Peyer's patch (tissue), 4 donors: Measurements from ENCODE around the gene HACD1. TPM values are rescaled to one million over a fixed set of nuclear protein-coding genes. Genes with fewer than 3 reads are reported as not detected.

Experiments
- DNase-seq, 3 donors: peaks; one replicate each; pipeline ENCODE4 v3.0.0-alpha.2; 2017 to 2019
- H3K27ac ChIP-seq, 4 donors: fragments of 200-600 bp; sonication (generic); one replicate each; pipeline ENCODE4 v1.5.1; 2016 to 2019
- H3K27me3 ChIP-seq, 2 donors: fragments of 200-600 bp; sonication (generic); one replicate each; pipeline ENCODE4 v1.5.1; 2019
- H3K36me3 ChIP-seq, 3 donors: fragments of 200-600 bp; sonication (generic); one replicate each; pipeline ENCODE4 v1.5.1; 2016 to 2019
- H3K4me1 ChIP-seq, 4 donors: fragments of 200-600 bp; sonication (generic); one replicate each; pipeline ENCODE4 v1.5.1; 2016 to 2019
- H3K4me3 ChIP-seq, 4 donors: fragments of 200-600 bp; sonication (generic); 1 replicate in 3 of 4; 2 replicates in 1 of 4; pipeline ENCODE4 v1.5.1; 2016 to 2019; ENCODE audit warnings: mild to moderate bottlenecking in 1 of 4
- H3K9me3 ChIP-seq, 4 donors: fragments of 200-600 bp; sonication (generic); one replicate each; pipeline ENCODE4 v1.5.1; 2016 to 2019; ENCODE audit warnings: mild to moderate bottlenecking in 1 of 4
- CTCF ChIP-seq, 6 experiments: fragments of 450-650 bp in 4 of 6; fragments of 200-600 bp in 2 of 6; sonication (generic) in 1 of 6; IDR thresholded peaks; one replicate each; pipeline ENCODE4 v1.5.1; 2017 to 2019; ENCODE audit warnings: antibody characterized with exemption in 6 of 6, mild to moderate bottlenecking in 3 of 6, moderate library complexity in 1 of 6
- POLR2A ChIP-seq, 2 donors: fragments of 450-650 bp; IDR thresholded peaks; one replicate each; pipeline ENCODE4 v1.5.1; 2017; ENCODE audit warnings: antibody characterized with exemption in 2 of 2, mild to moderate bottlenecking in 2 of 2, moderate library complexity in 2 of 2
- total RNA-seq, 4 donors: library from RNA; depleted of rRNA; stranded (reverse); fragments of >200 nt; gene quantifications; one replicate each; pipeline ENCODE4 v1.1.0, GENCODE V29; 2016

Gene HACD1
- total RNA-seq, 4 donors from 2014 or later = 1.2 to 5.8 (median 3.7) TPM

- DNase-seq = peak in 2 of 3 donors; percentile 20 to 75
- H3K27ac ChIP-seq = peak overlapping the region in 1 of 4 donors; percentile 12
These were observed 31.3 kb upstream of the HACD1 start for GRCh38 chr10:17648243-17649035.

DNA sequence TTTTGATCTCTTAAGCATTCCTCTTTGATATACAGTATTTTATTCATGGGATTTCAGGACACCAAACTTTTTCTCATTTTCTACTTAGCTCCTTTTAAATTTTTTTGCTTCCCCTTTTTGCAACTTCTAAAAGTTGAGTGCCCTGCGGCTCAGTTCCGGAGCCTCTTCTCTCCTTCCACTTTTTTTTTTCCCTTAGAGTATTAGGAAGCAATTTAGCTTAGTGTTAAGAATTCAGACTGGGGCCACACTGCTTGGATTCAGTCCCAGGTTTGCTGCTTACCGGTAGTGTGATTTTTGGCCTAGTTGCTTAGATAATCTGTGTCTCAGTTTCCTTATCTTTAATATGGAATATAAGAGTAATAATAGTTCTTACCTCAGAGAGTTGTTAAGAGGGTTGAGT, 30.2 kb upstream of the HACD1 start:
- H3K9me3 ChIP-seq = no peaks in the 10 kb centered on the region
- peaks cover 0 to 47% (median 5%) of the 10 kb centered on the region in 4 donors for H3K4me1 ChIP-seq
- H3K27ac ChIP-seq = no peak overlapping the region
- no peak for TF ChIP-seq POLR2A (IDR thresholded peaks at IDR 0.05)
- TF ChIP-seq CTCF (IDR thresholded peaks at IDR 0.05) = no peak
- no peaks in the 10 kb centered on the region for H3K27me3 ChIP-seq
- no peak for DNase-seq
- H3K36me3 ChIP-seq = no peaks in the 10 kb centered on the region
- H3K4me3 ChIP-seq = no peak overlapping the region

More at GRCh38 chr10:17648243-17649035, 31.3 kb upstream of the HACD1 start:
- no peaks in the 10 kb centered on the region for H3K9me3 ChIP-seq
- TF ChIP-seq CTCF (IDR thresholded peaks at IDR 0.05) (no peak), POLR2A (IDR thresholded peaks at IDR 0.05) (no peak)
- no peak overlapping the region for H3K4me3 ChIP-seq
- H3K4me1 ChIP-seq = peaks cover 0 to 39% (median 5%) of the 10 kb centered on the region in 4 donors
- H3K36me3 ChIP-seq = no peaks in the 10 kb centered on the region
- no peaks in the 10 kb centered on the region for H3K27me3 ChIP-seq

DNA sequence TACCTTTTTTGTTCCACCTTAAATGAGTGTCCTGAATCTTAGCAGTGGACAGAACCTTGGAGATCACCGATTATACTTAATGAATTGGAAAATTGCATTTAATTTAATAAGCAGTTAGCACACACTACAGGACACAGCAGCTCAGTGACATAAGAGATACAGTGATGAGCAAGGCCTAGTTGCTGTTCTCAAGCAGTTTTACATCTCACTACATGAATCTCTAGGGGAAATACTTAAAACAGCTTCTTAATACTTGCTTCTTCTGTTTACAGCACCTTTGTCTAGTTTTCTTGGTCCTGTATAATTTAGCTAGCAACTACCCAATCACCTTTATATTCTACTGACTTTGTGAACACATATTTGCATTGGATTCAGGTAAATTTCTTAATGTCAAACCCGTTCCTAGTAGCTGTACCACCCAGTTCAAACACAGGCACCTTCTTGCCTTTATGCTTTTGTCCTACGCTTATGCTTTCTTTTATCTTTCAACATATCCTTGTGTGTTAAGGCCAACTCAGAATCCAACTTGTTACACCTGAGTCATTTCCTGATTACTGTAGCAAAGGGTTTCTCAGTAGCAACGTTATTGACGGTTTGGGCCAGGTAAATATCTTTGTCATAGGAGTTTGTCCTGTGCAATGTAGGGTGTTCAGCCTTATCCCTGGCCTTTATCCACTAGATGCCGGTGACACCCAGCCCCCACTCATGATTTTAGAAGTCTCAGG, 28.6 kb upstream of the HACD1 start:
- no peak overlapping the region for H3K27ac ChIP-seq
- H3K4me1 ChIP-seq = peaks cover 0 to 47% (median 5%) of the 10 kb centered on the region in 4 donors
- DNase-seq = no peak
- H3K36me3 ChIP-seq = no peaks in the 10 kb centered on the region
- TF ChIP-seq POLR2A (IDR thresholded peaks at IDR 0.05) = no peak
- no peak for TF ChIP-seq CTCF (IDR thresholded peaks at IDR 0.05)
- no peaks in the 10 kb centered on the region for H3K27me3 ChIP-seq
- peak overlapping the region in 1 of 4 donors; percentile 62 for H3K4me3 ChIP-seq
- no peaks in the 10 kb centered on the region for H3K9me3 ChIP-seq

GRCh38 chr10:17644485-17644943, 27.3 kb upstream of the HACD1 start:
- Histone ChIP-seq H3K9me3 (no peaks in the 10 kb centered on the region), H3K27ac (peak overlapping the region; percentile 89 to 97 (median 92)), H3K4me3 (peak overlapping the region; percentile 62 to 82 (median 68)), H3K4me1 (peaks cover 0 to 47% (median 5%) of the 10 kb centered on the region in 4 donors), H3K27me3 (no peaks in the 10 kb centered on the region), H3K36me3 (no peaks in the 10 kb centered on the region)
- no peak for TF ChIP-seq POLR2A (IDR thresholded peaks at IDR 0.05)
- DNase-seq = no peak

DNA sequence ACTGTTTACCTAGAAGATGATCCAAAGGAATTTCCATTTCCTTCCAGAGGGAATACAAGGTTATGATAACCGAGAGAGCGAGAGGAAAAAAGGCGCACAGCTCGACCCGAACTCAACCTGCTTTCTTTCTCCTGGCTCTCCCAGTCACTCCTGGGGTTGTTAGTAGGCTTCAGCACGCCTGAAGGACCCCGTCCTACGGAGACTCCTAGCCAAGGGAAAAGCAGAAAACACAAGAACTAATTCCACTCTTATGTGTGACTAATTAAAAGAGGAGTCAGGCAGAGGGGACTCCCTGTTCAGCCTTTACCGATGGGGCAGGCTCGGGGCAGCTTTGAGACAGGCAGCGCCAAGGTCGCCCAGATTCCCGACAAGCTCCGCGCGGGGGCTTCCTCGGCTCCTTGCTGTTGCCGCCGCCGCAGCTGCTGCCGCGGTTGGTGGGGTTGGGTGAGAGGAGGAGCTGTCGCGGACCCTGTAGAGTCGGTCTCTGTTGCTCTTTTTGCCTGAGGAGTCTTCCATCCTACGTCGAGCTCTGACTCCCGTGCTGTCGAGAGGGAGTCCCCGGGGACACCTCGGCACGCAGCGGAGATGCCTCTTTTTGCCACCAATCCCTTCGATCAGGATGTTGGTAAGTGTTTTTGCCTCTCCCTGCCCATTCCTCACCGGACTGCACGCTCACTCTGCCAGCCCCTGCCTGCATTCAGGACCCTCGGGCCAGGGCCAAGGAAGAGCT, 26.7 kb upstream of the HACD1 start, which contains the start of gene STAM:
TSS of gene STAM (plus strand) at position 397 of the 730 bp plus-strand sequence. CDS start at position 586, 189 bp downstream.
- TF ChIP-seq CTCF (IDR thresholded peaks at IDR 0.05) (no peak), POLR2A (IDR thresholded peaks at IDR 0.05) (peak; percentile 26 to 52)
- H3K4me1 ChIP-seq = peaks cover 0 to 45% (median 5%) of the 10 kb centered on the region in 4 donors
- peak within 1 kb of the TSS; percentile 62 to 82 (median 68) for H3K4me3 ChIP-seq
- H3K27me3 ChIP-seq = no peaks in the 10 kb centered on the region
- H3K9me3 ChIP-seq = no peaks in the 10 kb centered on the region
- peak within 1 kb of the TSS; percentile 89 to 97 (median 92) for H3K27ac ChIP-seq
- no peaks in the 10 kb centered on the region for H3K36me3 ChIP-seq
- peak; percentile 89 to 94 (median 90) for DNase-seq
